Caco-2 (cell line): ENCODE results near the gene RHBDF1. TPM values are rescaled to one million over a fixed set of nuclear protein-coding genes. Genes with fewer than 3 reads are reported as not detected.

Experiments used
- BruUV-seq: library from RNA; stranded (reverse); fragments of 400-500 nt; replicated peaks from 2 replicates; lab custom pipeline; 2021; lab: Mats Ljungman, UMichigan
- CTCF ChIA-PET: fragments of 300-600 bp; sonication (Branson Sonifier 250); formaldehyde crosslinking; loops from one replicate; lab custom pipeline; 2022; ENCODE audit warnings: antibody characterized with exemption; lab: Charles Lee
- POLR2A ChIA-PET: fragments of 300-600 bp; sonication (Branson Sonifier 250); formaldehyde crosslinking; loops from one replicate; lab custom pipeline; 2022; ENCODE audit warnings: antibody characterized with exemption; lab: Charles Lee
- DNase-seq, 2 experiments: peaks; one replicate each; pipeline versions ENCODE4 v3.0.0 to v3.0.0-alpha.2; 2020 to 2022
- H3K27me3 ChIP-seq: replicated peaks from 2 replicates; pipeline ENCODE4 v1.6.0; 2011; ENCODE audit warnings: low read length; ENCODE audit not compliant: control insufficient read depth, insufficient read depth
- H3K36me3 ChIP-seq: 2 replicates; pipeline ENCODE4 v1.5.1; 2011; ENCODE audit warnings: low read length; ENCODE audit not compliant: control insufficient read depth, insufficient read depth
- H3K4me1 ChIP-seq: fragments of 250-450 bp; sonication (Bioruptor Pico); 2 replicates; pipeline ENCODE4 v1.5.1; 2020; ENCODE audit warnings: mild to moderate bottlenecking
- H3K4me3 ChIP-seq: 2 replicates; pipeline ENCODE4 v1.5.1; 2011; ENCODE audit warnings: low read depth, mild to moderate bottlenecking, control low read depth, low read length
- H3K9me3 ChIP-seq: fragments of 250-450 bp; sonication (Bioruptor Pico); 2 replicates; pipeline ENCODE4 v1.5.1; 2020; ENCODE audit warnings: mild to moderate bottlenecking, moderate library complexity
- H3K27ac Mint-ChIP-seq: one replicate; pipeline ENCODE4 v1.8.0; 2022; ENCODE audit warnings: mixed read lengths; ENCODE audit not compliant: unreplicated experiment
- H3K27me3 Mint-ChIP-seq: one replicate; pipeline ENCODE4 v1.8.0; 2022; ENCODE audit warnings: mixed read lengths; ENCODE audit not compliant: insufficient read depth, unreplicated experiment
- H3K36me3 Mint-ChIP-seq: one replicate; pipeline ENCODE4 v1.8.0; 2022; ENCODE audit warnings: mild to moderate bottlenecking, mixed read lengths; ENCODE audit not compliant: insufficient read depth, unreplicated experiment
- H3K4me1 Mint-ChIP-seq: one replicate; pipeline ENCODE4 v1.8.0; 2022; ENCODE audit warnings: low read depth, mixed read lengths; ENCODE audit not compliant: unreplicated experiment
- H3K4me3 Mint-ChIP-seq: one replicate; pipeline ENCODE4 v1.8.0; 2022; ENCODE audit warnings: mild to moderate bottlenecking, moderate library complexity, mixed read lengths; ENCODE audit not compliant: unreplicated experiment
- H3K9me3 Mint-ChIP-seq: one replicate; pipeline ENCODE4 v1.8.0; 2022; ENCODE audit warnings: mixed read lengths; ENCODE audit not compliant: unreplicated experiment
- intact Hi-C: fragments of 100-400 bp; cut with micrococcal nuclease; formaldehyde crosslinking; loops from one replicate; pipeline ENCODE4 v1.10.0; 2022; ENCODE audit not compliant: unreplicated experiment
- total RNA-seq: library from RNA; stranded (reverse); gene quantifications from 2 replicates; pipeline ENCODE4 v1.2.3, GENCODE V29; 2022
- TF ChIP-seq, protein P1 (sequence below), 2 experiments: fragments of 200-600 bp in 1 of 2; IDR thresholded peaks; 1 replicate in 1 of 2; 2 replicates in 1 of 2; pipeline versions ENCODE4 v1.5.1 to v1.8.0; 2011 to 2022; ENCODE audit warnings: antibody characterized with exemption in 1 of 2, control low read depth in 1 of 2, inconsistent platforms in 1 of 2, low read depth in 1 of 2, low read length in 1 of 2, mild to moderate bottlenecking in 1 of 2, moderate library complexity in 1 of 2; ENCODE audit not compliant: insufficient read depth in 1 of 2, severe bottlenecking in 1 of 2, unreplicated experiment in 1 of 2

The RHBDF1 gene
- total RNA-seq, 1 experiment from 2014 or later: 62.3 TPM

DNA sequence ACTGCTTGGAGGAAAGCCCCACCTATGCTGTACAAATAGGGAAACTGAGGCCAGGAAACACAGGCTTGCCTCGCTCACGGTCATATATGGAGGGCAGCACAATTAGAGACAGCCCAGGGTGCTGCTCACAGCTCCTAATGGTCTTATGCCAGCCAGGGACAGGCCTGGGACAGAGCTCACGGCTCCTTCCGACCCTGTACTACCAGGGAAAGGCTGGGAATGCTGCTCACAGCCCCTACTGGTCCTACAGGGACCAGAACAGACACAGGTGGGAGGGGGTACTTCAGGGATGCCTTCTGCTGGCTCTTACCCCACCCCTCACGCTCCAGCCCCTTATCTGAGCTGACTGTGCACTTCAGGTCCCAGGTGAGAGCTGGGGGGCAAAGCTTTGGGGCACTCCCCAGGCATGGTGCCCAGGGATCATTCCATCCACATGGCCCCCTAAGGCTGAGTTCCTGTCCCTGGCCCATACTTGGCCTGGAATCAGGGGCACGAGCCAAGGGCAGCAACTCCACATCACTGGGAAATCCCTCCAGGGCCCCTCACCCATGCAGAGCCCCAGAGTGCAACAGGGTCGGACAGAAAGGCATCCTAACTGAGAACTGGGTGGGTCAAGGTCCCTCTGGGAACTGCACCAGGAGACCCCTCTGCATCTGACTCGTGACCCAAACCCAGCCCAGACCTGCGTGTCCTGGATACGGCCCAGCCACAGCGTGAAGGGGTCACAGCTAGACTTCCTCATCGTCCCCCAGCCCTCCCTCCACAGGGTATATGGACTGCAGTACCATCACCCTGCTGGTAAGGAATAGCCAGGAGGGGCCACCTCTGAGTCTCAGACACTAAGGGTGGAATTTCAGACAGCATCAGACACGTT, 5.9 kb downstream of the RHBDF1 start:
- H3K4me3 Mint-ChIP-seq: no peak overlapping the region
- no peaks in the 10 kb centered on the region for H3K9me3 Mint-ChIP-seq
- no peaks in the 10 kb centered on the region for H3K4me1 Mint-ChIP-seq
- no peak overlapping the region for H3K4me3 ChIP-seq
- H3K27me3 Mint-ChIP-seq: no peaks in the 10 kb centered on the region
- ChIA-PET CTCF (interaction anchor here (0.6 to 3.1 kb wide), 11 partner anchors 9 to 296 kb away, joined by 3 to 37 read pairs (median 5); partner anchors contain the start of genes HBQ1, MPG, POLR3K and SNRNP25), POLR2A (interaction anchor here (0.6 kb wide), 1 partner anchor 286 kb away, joined by 3 read pairs; no protein-coding TSS in a partner anchor)
- no TSS peak for BruUV-seq
- DNase-seq: no peak
- H3K27me3 ChIP-seq: no peaks in the 10 kb centered on the region
- TF ChIP-seq, protein P1, sequence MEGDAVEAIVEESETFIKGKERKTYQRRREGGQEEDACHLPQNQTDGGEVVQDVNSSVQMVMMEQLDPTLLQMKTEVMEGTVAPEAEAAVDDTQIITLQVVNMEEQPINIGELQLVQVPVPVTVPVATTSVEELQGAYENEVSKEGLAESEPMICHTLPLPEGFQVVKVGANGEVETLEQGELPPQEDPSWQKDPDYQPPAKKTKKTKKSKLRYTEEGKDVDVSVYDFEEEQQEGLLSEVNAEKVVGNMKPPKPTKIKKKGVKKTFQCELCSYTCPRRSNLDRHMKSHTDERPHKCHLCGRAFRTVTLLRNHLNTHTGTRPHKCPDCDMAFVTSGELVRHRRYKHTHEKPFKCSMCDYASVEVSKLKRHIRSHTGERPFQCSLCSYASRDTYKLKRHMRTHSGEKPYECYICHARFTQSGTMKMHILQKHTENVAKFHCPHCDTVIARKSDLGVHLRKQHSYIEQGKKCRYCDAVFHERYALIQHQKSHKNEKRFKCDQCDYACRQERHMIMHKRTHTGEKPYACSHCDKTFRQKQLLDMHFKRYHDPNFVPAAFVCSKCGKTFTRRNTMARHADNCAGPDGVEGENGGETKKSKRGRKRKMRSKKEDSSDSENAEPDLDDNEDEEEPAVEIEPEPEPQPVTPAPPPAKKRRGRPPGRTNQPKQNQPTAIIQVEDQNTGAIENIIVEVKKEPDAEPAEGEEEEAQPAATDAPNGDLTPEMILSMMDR (IDR thresholded peaks at IDR 0.05; ENCODE audit: insufficient read depth in 1 of 2, low read depth in 1 of 2, low read length in 1 of 2, severe bottlenecking in 1 of 2, unreplicated experiment in 1 of 2): no peak
- H3K27ac Mint-ChIP-seq: no peak overlapping the region
- intact Hi-C loops: no loop called here
- peaks cover 13% of the 10 kb centered on the region for H3K4me1 ChIP-seq
- H3K36me3 ChIP-seq: no peaks in the 10 kb centered on the region; the same call in none of the 2 replicates
- no peaks in the 10 kb centered on the region for H3K9me3 ChIP-seq
- H3K36me3 Mint-ChIP-seq: peaks cover 12% of the 10 kb centered on the region

DNA sequence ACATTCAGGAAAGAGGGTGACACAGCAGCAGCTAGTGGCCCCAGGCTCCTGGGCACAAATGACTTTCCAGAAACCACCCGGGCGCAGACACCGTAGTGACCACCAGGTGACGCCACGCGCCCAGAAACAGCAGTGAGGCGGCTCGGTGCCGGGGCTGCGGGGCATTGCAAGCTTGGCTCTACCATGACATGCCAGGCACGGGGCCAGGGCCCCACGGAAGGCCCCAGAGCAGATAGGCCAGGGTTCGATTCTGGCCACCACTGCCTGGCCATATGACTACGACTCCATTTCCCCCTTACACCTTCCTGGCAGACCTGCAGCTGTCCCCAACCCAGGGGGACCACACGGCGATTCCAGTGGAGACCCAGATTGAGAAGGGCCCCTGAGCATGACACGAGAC, 6.7 kb downstream of the RHBDF1 start:
- H3K27ac Mint-ChIP-seq: no peak overlapping the region
- Histone ChIP-seq H3K4me1 (peaks cover 6% of the 10 kb centered on the region), H3K9me3 (no peaks in the 10 kb centered on the region), H3K27me3 (no peaks in the 10 kb centered on the region), H3K4me3 (no peak overlapping the region), H3K36me3 (no peaks in the 10 kb centered on the region; the same call in none of the 2 replicates)
- no peaks in the 10 kb centered on the region for H3K27me3 Mint-ChIP-seq
- H3K4me3 Mint-ChIP-seq: no peak overlapping the region
- CTCF ChIA-PET: interaction anchor here (0.6 to 3.1 kb wide), 11 partner anchors 8 to 296 kb away, joined by 3 to 37 read pairs (median 5); partner anchors contain the start of genes HBQ1, MPG, POLR3K and SNRNP25
- no peaks in the 10 kb centered on the region for H3K4me1 Mint-ChIP-seq
- BruUV-seq: no TSS peak
- intact Hi-C loops: loop anchor here (1.0 kb wide), 1 partner anchor 32 kb away; no protein-coding TSS in a partner anchor
- H3K36me3 Mint-ChIP-seq: peaks cover 17% of the 10 kb centered on the region
- POLR2A ChIA-PET: interaction anchor here (0.6 kb wide), 1 partner anchor 287 kb away, joined by 3 read pairs; no protein-coding TSS in a partner anchor
- no peaks in the 10 kb centered on the region for H3K9me3 Mint-ChIP-seq
- TF ChIP-seq, protein P1 (IDR thresholded peaks at IDR 0.05; ENCODE audit: insufficient read depth in 1 of 2, low read depth in 1 of 2, low read length in 1 of 2, severe bottlenecking in 1 of 2, unreplicated experiment in 1 of 2): peak; percentile 91 to 95
- DNase-seq: peak; percentile 67 to 83

DNA sequence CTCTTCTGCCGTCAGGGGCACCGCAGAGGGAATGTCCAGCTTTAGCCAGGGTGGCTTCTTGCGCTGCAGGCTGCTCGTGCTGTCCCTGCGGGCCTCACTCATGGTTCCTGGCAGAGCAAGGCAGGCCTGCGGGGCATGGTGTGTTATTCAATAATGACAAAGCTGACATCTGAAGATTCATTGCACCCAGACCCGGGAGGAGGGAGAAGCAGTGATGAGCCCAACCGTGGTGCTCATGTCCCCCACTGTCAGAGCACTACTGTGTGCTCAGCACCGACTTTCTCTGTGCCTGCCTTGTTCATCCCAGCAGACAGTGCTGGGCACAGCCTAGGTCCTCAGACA, 7.5 kb downstream of the RHBDF1 start:
- Mint-ChIP-seq H3K4me1 (no peaks in the 10 kb centered on the region), H3K36me3 (peaks cover 26% of the 10 kb centered on the region), H3K4me3 (no peak overlapping the region), H3K9me3 (no peaks in the 10 kb centered on the region), H3K27me3 (no peaks in the 10 kb centered on the region), H3K27ac (no peak overlapping the region)
- Histone ChIP-seq H3K9me3 (no peaks in the 10 kb centered on the region), H3K27me3 (no peaks in the 10 kb centered on the region), H3K4me1 (no peaks in the 10 kb centered on the region), H3K4me3 (no peak overlapping the region), H3K36me3 (no peaks in the 10 kb centered on the region; the same call in none of the 2 replicates)
- DNase-seq: no peak
- TF ChIP-seq, protein P1 (IDR thresholded peaks at IDR 0.05; ENCODE audit: insufficient read depth in 1 of 2, low read depth in 1 of 2, low read length in 1 of 2, severe bottlenecking in 1 of 2, unreplicated experiment in 1 of 2): no peak
- intact Hi-C loops: loop anchor here (1.0 kb wide), 1 partner anchor 32 kb away; no protein-coding TSS in a partner anchor
- POLR2A ChIA-PET: no interaction called here
- CTCF ChIA-PET: interaction anchor here (1.4 to 1.8 kb wide), 2 partner anchors 12 to 116 kb away, joined by 5 to 11 read pairs; partner anchors contain the start of genes HBQ1 and MPG
- no TSS peak for BruUV-seq
